IPS-20b (cell line): Measurements from ENCODE around the gene SLC44A5.
"Not testable (repeated sequence)": the region's sequence is repeated elsewhere in the genome, so short reads cannot be mapped to it uniquely, and the experiment has no call there.

Experiments
- H3K27ac ChIP-seq: one replicate; pipeline ENCODE4 v1.5.1; 2013; ENCODE audit warnings: low read length
- H3K27me3 ChIP-seq: 2 replicates; pipeline ENCODE4 v1.6.1; 2013; ENCODE audit warnings: mild to moderate bottlenecking, low read length, inconsistent platforms; ENCODE audit not compliant: insufficient read depth
- H3K36me3 ChIP-seq: 2 replicates; pipeline ENCODE4 v1.6.1; 2013; ENCODE audit warnings: low read depth, mild to moderate bottlenecking, inconsistent platforms, low read length, moderate library complexity; ENCODE audit not compliant: insufficient read depth
- H3K4me1 ChIP-seq: 2 replicates; pipeline ENCODE4 v1.6.1; 2013; ENCODE audit warnings: mild to moderate bottlenecking, control low read depth, inconsistent platforms, low read length, moderate library complexity; ENCODE audit not compliant: insufficient read depth
- H3K4me3 ChIP-seq: 2 replicates; pipeline ENCODE4 v1.5.1; 2013; ENCODE audit warnings: mild to moderate bottlenecking, low read length, inconsistent platforms
- H3K9ac ChIP-seq: 2 replicates; pipeline ENCODE4 v1.6.1; 2013; ENCODE audit warnings: low read depth, mild to moderate bottlenecking, inconsistent platforms, low read length, moderate library complexity
- H3K9me3 ChIP-seq: 2 replicates; pipeline ENCODE4 v1.6.1; 2013; ENCODE audit warnings: mild to moderate bottlenecking, low read depth, low read length, inconsistent platforms; ENCODE audit not compliant: insufficient read depth

SLC44A5 gene

DNA sequence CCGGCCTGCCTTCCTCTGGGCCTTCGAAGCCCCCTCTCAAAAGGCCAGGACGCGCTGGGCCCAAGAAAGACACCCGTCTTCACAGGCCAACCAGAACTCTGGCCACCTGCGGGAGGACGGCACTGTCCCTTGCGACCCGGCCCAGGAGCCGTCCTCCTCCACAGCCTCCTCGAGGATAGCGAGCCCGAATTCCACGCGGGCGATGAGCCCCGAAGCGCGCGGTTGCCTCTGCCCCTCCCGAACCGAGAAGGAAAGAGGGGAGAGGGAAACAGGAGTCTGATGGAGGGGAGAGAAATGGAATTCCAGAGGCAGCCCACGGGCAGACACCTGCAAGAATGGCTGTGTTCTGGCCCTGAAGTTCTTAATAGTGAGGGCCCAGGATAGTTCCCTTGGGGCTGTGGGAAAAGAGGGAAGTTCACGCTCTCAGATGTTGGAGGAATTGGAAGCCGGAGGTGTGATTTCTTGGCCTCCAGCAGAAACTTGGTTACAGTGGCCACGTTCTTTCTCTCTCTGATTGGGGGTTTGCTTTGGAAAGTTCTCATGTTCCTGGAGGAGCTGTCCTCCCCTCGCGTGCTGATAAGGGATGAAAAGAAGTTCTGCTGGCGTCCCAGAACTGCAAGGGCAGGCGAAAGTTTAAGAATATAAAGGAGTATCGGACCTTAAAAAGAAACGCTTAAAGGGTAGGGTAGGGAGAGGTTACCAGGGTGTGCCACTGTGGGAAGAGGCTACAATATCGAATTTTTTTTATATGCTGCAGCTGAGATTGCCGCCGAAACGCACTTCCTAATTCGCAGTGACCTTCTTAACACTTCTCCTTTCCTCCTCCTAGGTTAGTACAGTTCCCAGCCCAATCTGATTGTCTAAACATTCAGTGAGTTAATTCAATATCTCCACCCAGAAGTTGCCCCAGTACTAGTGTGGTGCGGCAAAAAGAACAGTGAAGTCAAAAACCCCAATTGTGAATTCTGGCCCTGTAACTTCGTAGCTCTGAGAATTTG, 5.8 kb upstream of the SLC44A5 start:
- Histone ChIP-seq H3K9ac (peak overlapping the region; percentile 58; the same call in 1 of the 2 replicates), H3K27ac (no peak overlapping the region), H3K36me3 (no peaks in the 10 kb centered on the region), H3K4me3 (peak overlapping the region; percentile 77), H3K9me3 (no peaks in the 10 kb centered on the region), H3K4me1 (no peaks in the 10 kb centered on the region; the same call in 1 of the 2 replicates), H3K27me3 (peaks cover 73% of the 10 kb centered on the region)

DNA sequence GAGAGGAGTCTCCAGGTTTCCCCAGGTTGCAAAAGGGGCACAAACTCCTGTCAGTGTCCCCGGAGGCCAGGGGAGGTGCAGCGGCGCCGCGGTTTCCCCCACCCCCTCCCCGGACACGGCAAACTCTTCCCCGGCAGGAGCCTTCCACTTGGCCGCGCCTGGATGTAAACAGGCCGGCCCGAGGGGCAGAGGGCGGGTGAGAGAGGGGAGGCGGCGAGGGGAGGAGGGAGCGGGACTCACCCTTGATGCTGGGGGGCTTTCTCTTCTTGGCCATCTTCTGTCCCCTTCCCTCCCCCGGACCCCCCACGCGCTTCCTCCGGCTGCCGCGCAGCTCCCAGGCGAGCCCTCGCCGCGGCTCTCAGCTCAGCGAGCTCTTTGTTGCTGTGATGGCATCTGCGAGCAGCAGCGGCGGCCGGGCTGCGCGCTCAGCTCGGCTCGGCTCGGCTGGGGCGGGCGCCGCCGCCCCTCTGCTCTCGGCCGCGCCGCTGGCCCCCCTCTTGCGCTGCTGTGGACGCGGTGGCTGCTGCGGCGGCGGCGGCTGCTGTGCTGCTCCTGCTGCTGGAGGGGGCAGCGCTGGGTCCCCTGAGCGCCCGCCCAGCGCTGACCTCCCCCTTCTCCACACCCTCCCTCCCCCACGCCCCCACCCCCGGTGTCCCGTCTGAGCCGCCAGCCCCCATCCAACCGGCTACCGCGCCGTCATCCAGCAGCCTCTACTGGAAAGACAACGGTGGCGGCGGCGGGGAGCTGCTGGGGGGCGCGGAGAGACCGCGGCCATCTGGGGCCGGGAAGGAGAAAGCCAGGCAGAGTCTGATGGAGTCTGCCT, 4.9 kb upstream of the SLC44A5 start:
- Histone ChIP-seq H3K9me3 (no peaks in the 10 kb centered on the region), H3K9ac (peak overlapping the region; percentile 59; the same call in 1 of the 2 replicates), H3K36me3 (no peaks in the 10 kb centered on the region), H3K27me3 (peaks cover 75% of the 10 kb centered on the region), H3K27ac (no peak overlapping the region), H3K4me1 (no peaks in the 10 kb centered on the region; the same call in 1 of the 2 replicates), H3K4me3 (peak overlapping the region; percentile 77)

GRCh38 chr1:75614399-75614756, 3.5 kb upstream of the SLC44A5 start:
- no peaks in the 10 kb centered on the region; the same call in 1 of the 2 replicates for H3K4me1 ChIP-seq
- H3K27me3 ChIP-seq: peaks cover 74% of the 10 kb centered on the region
- no peak overlapping the region for H3K27ac ChIP-seq
- no peaks in the 10 kb centered on the region for H3K36me3 ChIP-seq
- H3K9me3 ChIP-seq: no peaks in the 10 kb centered on the region
- no peak overlapping the region for H3K9ac ChIP-seq
- H3K4me3 ChIP-seq: peak overlapping the region; percentile 77

- Histone ChIP-seq H3K9ac (no peak overlapping the region), H3K27me3 (peaks cover 69% of the 10 kb centered on the region), H3K36me3 (no peaks in the 10 kb centered on the region), H3K9me3 (no peaks in the 10 kb centered on the region), H3K4me1 (no peaks in the 10 kb centered on the region; the same call in 1 of the 2 replicates), H3K4me3 (peak overlapping the region; percentile 77; the same call in 1 of the 2 replicates), H3K27ac (no peak overlapping the region)
Observed at GRCh38 chr1:75613916-75614315, 3.0 kb upstream of the SLC44A5 start.

- H3K27ac ChIP-seq: no peak overlapping the region
- no peaks in the 10 kb centered on the region; the same call in 1 of the 2 replicates for H3K4me1 ChIP-seq
- H3K9me3 ChIP-seq: no peaks in the 10 kb centered on the region
- no peaks in the 10 kb centered on the region for H3K36me3 ChIP-seq
- H3K4me3 ChIP-seq: no peak overlapping the region
- peaks cover 62% of the 10 kb centered on the region for H3K27me3 ChIP-seq
- H3K9ac ChIP-seq: no peak overlapping the region
Observed at GRCh38 chr1:75612976-75613375, 2.1 kb upstream of the SLC44A5 start.

DNA sequence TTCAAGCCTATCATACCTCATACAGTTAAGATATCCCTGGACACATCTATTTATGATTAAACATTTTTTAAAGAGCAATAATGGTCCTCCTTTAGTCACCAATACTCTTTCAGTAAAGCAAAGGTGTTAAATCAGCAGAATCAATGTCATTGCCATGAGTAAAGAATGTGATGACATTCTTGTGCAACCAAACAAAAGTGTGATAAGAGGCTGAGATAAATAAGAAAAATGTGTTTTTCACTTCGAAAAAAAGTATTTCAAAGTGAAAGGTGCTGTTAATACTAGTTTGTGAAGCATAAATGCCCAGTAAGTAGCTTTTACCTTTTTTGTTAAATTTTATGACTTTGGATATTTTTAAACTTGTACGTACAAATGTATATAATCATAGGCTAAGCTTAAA, 8.4 kb downstream of the SLC44A5 start:
- no peaks in the 10 kb centered on the region for H3K27me3 ChIP-seq
- H3K36me3 ChIP-seq: no peaks in the 10 kb centered on the region
- H3K9ac ChIP-seq: no peak overlapping the region
- no peak overlapping the region for H3K27ac ChIP-seq
- H3K9me3 ChIP-seq: no peaks in the 10 kb centered on the region
- no peaks in the 10 kb centered on the region for H3K4me1 ChIP-seq
- no peak overlapping the region for H3K4me3 ChIP-seq

GRCh38 chr1:75600781-75601180, 10.1 kb downstream of the SLC44A5 start:
- Histone ChIP-seq H3K9ac (no peak overlapping the region), H3K4me3 (no peak overlapping the region), H3K27ac (no peak overlapping the region), H3K36me3 (no peaks in the 10 kb centered on the region), H3K9me3 (no peaks in the 10 kb centered on the region), H3K4me1 (no peaks in the 10 kb centered on the region), H3K27me3 (no peaks in the 10 kb centered on the region)

- no peaks in the 10 kb centered on the region for H3K4me1 ChIP-seq
- no peaks in the 10 kb centered on the region for H3K36me3 ChIP-seq
- no peak overlapping the region for H3K9ac ChIP-seq
- H3K27ac ChIP-seq: no peak overlapping the region
- no peak overlapping the region for H3K4me3 ChIP-seq
- H3K27me3 ChIP-seq: no peaks in the 10 kb centered on the region
- H3K9me3 ChIP-seq: no peaks in the 10 kb centered on the region
Observed at GRCh38 chr1:75594327-75594726, 16.6 kb downstream of the SLC44A5 start.

GRCh38 chr1:75593457-75593856, 17.5 kb downstream of the SLC44A5 start:
- not testable (repeated sequence) for H3K36me3 ChIP-seq, H3K27me3 ChIP-seq, H3K4me1 ChIP-seq, H3K9ac ChIP-seq, H3K27ac ChIP-seq, H3K4me3 ChIP-seq, H3K9me3 ChIP-seq

GRCh38 chr1:75589637-75590036, 21.3 kb downstream of the SLC44A5 start:
- Histone ChIP-seq H3K36me3 (no peaks in the 10 kb centered on the region), H3K27me3 (no peaks in the 10 kb centered on the region), H3K4me3 (no peak overlapping the region), H3K9ac (no peak overlapping the region), H3K9me3 (no peaks in the 10 kb centered on the region), H3K4me1 (0 out of 2 replicates have a peak, but pooled peaks cover 3% of the 10 kb centered on the region), H3K27ac (no peak overlapping the region)

DNA sequence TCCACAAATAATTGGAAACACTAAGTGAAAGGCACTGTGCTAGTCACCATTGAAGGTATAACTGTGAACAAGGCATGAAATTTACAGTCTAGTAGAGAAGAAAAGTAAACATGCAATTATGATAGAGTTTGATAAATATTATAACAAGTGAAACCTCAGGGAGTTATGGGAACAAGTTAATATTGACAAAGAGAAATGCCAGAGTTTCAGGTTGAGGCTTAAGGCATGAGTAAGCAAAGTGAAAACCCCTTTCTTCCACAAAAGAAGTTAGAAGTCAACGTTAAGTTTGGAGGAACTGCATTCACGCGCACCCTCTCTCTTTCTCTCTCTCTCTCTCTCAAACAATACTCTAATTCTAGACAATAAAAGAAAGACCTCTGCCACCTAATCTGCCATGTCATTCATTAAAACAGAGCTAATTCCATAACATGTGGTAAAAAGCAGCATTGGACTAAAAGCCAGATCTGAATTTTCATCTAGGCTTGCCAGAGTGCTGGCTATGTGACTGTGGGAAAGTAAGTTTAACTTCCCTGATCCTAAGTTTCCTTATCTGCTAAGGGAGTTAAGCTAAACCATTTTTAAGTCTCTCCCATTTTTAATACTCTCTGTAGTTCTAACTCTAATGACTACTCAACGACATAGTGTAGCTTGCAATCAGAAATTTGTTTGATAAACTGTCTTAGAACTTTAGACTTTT, 22.0 kb downstream of the SLC44A5 start:
- Histone ChIP-seq H3K27me3 (no peaks in the 10 kb centered on the region), H3K27ac (no peak overlapping the region), H3K9me3 (no peaks in the 10 kb centered on the region), H3K4me3 (no peak overlapping the region), H3K9ac (no peak overlapping the region), H3K4me1 (0 out of 2 replicates have a peak, but pooled peaks cover 3% of the 10 kb centered on the region), H3K36me3 (no peaks in the 10 kb centered on the region)
